SH-SY5Y (cell line): ENCODE data around the gene SACS.
A peak's percentile ranks its signal among the peaks of the same experiment; 100 is the strongest.

Source experiments
- GATA2 ChIP-seq: IDR thresholded peaks from 2 replicates; pipeline ENCODE4 v1.6.1; 2011; ENCODE audit warnings: mild to moderate bottlenecking, low read depth, low read length
- GATA3 ChIP-seq: IDR thresholded peaks from 2 replicates; pipeline ENCODE4 v1.6.1; 2011; ENCODE audit warnings: low read depth, mild to moderate bottlenecking, low read length, moderate library complexity

SACS gene

GRCh38 chr13:23372264-23372906 is 61.1 kb downstream of the SACS start:
- TF ChIP-seq GATA2: no peak

DNA sequence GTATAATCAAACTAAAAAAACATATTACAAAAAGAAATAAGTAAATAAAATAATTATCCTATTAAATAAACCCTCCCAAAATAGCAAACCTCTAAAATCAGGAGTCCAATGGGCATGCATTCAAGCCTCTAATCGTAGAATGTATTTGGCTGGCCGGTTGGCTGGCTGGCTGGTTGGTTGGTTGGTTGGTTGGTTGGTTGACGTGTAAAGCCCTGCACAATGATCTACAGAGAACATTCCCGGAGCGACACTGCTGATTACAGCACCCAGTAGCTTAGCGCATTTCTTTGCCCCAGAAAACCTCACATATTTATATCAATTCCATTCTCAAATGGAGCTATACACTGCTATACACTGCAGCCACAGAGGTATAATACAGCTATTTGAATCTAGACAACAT is 65.6 kb downstream of the SACS start:
- TF ChIP-seq GATA3 (no peak), GATA2 (no peak)

GRCh38 chr13:23365652-23366051 is 67.8 kb downstream of the SACS start:
- TF ChIP-seq GATA3 (no peak), GATA2 (no peak)

DNA sequence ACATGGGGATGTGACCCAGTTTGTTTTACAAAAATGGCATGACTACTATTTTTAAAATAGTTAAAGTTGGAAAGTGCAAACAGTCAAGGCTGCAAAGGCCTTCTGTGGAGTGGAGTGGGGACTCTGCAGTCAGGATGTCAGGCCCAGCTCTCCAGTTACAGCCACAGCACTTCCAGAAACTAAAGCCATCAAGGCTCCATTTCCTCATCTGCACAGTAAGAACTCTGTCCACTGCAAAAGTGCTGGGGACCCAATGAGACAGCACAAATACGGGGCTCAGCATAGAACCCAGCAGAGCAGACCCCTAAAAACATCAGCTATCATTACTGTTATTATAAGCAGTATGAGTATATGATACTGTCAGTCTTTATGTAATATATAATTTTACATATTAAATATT is 73.6 kb downstream of the SACS start:
- TF ChIP-seq GATA2 (no peak), GATA3 (no peak)

GRCh38 chr13:23357349-23357748 is 76.2 kb downstream of the SACS start:
- TF ChIP-seq GATA2 (no peak), GATA3 (no peak)

GRCh38 chr13:23356368-23356767 is 77.1 kb downstream of the SACS start:
- TF ChIP-seq GATA2: peak; percentile 85
- 0 out of 2 replicates have a peak, but pooled peaks have one; percentile 38 for TF ChIP-seq GATA3

- TF ChIP-seq GATA2: no peak
- no peak for TF ChIP-seq GATA3
Observed at GRCh38 chr13:23354520-23354919, 79.0 kb downstream of the SACS start.

DNA sequence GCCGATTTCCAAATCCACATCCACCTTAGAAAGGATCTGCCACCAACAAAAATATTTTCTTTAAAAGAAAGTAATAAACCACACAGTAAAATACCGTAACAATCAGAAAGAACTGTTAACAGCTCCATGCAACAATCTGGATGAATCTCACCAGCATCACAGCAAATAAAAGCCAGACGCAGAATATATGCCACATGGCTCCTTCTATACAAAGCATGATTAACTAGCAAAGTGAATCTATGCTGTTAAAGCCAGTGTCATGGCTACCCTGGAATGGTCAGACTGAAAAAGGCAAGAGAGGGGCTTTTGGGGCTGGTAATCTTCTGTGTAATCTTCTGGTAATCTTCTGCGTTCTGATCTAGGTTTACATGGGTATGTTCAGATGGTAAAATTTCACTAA is 81.3 kb downstream of the SACS start:
- TF ChIP-seq GATA3 (peak; percentile 59; the same call in 1 of the 2 replicates), GATA2 (peak; percentile 71)

DNA sequence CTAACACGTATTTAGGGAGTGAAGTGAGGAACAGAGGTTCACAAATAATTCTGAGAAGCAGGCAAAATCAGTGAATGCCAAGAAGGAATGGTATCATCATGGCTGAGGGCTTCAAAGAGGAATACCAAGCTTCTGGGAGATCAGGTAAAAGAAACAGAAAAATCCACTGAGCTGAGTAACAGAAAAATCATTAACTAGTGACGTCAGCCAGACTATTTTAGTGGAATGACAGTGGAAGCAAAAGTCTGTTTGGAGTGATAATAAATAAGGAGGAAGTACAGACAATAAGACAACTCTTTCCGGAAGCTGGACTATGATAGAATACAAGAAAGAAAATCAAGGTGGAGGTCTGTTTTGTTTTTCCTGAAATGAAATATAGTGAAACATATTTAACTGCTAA is 83.5 kb downstream of the SACS start:
- TF ChIP-seq GATA3 (no peak), GATA2 (no peak)

- TF ChIP-seq GATA3: no peak
Observed at GRCh38 chr13:23349161-23349897, 84.2 kb downstream of the SACS start.

DNA sequence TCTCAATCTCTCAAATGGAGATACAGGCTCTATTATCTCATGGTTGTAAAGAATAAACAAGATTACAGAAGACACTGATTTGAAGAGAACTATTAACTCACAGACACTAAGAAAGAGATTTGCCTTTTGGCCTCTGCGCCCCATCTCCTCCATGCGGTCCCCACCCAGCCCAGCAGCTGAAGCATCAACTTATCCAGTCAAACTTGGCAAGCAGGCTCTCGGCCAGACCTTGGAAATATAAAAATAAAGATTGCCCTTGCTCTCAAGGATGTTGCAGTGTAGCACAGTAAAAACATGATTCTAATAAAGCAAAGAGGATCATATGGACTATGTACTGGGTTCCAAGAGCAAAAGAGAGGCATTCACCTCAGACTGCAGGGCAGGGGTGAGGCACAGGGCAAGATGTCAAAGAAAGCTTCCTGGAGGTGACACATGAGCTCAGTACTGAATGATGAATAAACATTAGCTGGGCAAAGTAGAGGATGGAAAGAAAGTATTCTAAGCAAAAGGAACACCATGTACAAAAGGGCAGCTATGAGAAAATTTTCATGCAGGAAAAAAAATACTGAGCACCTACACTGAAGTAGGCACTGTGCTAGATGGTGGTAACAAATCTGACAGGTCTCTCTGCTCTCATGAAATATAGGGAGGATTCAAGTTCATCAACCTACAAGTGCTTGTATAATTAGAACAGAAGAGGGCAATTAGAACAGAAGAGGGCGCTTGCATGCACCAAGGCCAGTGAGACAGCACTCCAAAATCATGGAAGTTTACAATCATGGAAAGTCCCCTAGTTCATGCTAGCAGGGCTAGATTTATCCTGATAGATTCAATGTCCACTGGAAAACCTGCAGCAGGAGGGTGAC is 85.0 kb downstream of the SACS start:
- no peak for TF ChIP-seq GATA2
- no peak for TF ChIP-seq GATA3

DNA sequence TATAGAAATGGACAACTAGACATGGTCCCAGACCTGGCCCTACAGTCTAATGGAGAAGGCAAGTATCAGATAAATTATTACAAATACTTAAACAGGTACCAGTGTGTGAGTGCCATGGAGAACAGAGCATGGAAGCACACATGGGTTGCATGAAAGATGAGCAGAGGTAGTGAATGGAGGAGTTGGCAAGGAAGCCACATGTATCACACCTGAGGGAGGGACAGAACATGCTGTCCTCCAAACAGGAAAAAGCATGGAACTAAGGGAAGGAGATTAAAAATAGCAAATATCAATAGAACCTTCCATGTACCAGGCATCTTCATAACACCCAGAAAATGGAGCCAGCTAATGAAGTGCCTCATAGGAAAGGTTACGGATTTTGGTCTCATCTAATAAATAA is 85.9 kb downstream of the SACS start:
- TF ChIP-seq GATA2: no peak
- TF ChIP-seq GATA3: no peak

GRCh38 chr13:23344931-23345595 is 88.4 kb downstream of the SACS start:
- no peak for TF ChIP-seq GATA2
- TF ChIP-seq GATA3: no peak

DNA sequence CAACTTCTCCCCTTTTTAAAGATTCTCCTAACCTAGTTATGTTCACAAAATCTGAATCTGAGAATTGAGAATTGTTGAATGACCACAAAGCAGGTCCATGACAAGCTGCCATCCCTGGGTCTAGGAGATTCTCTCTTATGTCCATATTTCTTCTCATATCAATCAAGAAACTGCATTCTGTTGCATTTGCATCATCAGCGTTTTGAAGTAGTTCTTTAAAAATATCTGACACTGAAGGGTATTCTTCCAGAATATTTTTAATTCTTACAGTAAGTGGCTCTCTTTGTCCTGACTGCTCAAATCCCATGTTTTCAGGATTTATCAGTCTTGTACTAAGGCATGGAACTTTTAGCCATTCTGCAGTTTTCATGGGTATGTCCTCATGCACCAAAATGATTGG is 94.3 kb downstream of the SACS start:
- TF ChIP-seq GATA2 (no peak), GATA3 (no peak)
